ENCODE measurements around the gene OR5K2. TPM values are rescaled to one million over a fixed set of nuclear protein-coding genes. Genes with fewer than 3 reads are reported as not detected.

Gene OR5K2
- not detected for polyA plus RNA-seq (2013, experiment 1 of 4)
- polyA plus RNA-seq (2013, experiment 2 of 4) = not detected
- not detected for polyA plus RNA-seq (2013, experiment 3 of 4)
- polyA plus RNA-seq (2013, experiment 4 of 4) = not detected

DNA sequence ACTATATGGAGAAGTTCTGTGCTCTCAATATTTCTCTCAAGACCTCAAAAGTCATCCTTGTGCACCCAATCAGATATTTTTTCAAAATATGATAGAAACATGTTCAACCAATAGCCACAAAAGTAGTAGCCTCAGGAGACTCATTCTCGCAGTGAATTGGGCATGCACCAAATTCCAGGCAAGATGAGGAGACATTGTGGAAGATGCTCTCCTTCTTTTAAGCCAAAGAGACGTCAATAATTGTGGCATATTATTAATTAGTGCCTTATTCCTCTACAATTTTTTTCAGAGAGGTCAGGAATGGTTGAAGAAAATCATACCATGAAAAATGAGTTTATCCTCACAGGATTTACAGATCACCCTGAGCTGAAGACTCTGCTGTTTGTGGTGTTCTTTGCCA, at the start of gene OR5K2:
Gene OR5K2 (plus strand): TSS at position 301 of the 400 bp plus-strand sequence. CDS start 0 bp downstream, at position 301.
- WGBS, 2 experiments = 100% methylated on average over 1 to 2 of the region's 2 CpGs
- no peaks in the 10 kb centered on the region for H3K27me3 ChIP-seq (ENCODE audit: control insufficient read depth, insufficient read depth, low read length, poor library complexity, severe bottlenecking)
- H3K36me3 ChIP-seq (ENCODE audit: control insufficient read depth, insufficient read depth, low read length) = no peaks in the 10 kb centered on the region
- no peak within 1 kb of the TSS for H3K27ac ChIP-seq (ENCODE audit: insufficient read depth, low read depth, low read length, poor library complexity, severe bottlenecking)
- H3K9me3 ChIP-seq (ENCODE audit: control insufficient read depth, low read length) = no peaks in the 10 kb centered on the region
- H3K4me1 ChIP-seq (ENCODE audit: control insufficient read depth, insufficient read depth, low read length) = no peaks in the 10 kb centered on the region
- H3K4me3 ChIP-seq (ENCODE audit: insufficient read depth, low read depth, low read length) = no peak within 1 kb of the TSS

DNA sequence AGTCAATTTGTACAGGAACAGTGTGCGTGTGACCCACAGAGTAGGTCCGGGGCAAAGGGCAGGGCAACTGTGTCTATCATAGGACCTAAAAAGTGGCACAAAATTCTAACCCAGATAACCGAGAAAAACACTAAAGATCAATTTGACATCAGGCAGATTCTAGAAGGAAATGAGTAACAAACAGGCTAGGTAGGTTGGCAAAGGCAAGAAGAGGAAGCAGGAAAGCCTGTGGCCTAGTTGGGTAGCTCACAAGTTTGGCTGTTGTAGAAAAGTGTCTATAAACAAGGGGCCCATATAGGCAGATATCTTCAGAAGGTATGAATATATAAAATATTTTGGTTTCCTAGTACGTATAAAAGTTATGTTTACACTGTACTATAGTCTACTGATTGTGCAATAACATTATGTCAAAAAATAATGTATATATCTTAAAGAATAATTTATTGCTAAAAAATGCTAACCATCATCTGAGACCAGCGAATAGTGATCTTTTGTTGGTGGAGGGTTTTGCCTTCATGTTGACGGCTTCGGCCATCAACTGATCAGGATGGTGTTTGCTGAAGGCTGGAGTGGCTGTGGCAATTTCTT, 47.8 kb upstream of the OR5K2 start:
- no peaks in the 10 kb centered on the region for H3K36me3 ChIP-seq (ENCODE audit: control insufficient read depth, insufficient read depth, low read length)
- H3K27me3 ChIP-seq (ENCODE audit: control insufficient read depth, insufficient read depth, low read length, poor library complexity, severe bottlenecking) = no peaks in the 10 kb centered on the region
- H3K9me3 ChIP-seq (ENCODE audit: control insufficient read depth, low read length) = no peaks in the 10 kb centered on the region
- no peaks in the 10 kb centered on the region for H3K4me1 ChIP-seq (ENCODE audit: control insufficient read depth, insufficient read depth, low read length)
- no peak overlapping the region for H3K27ac ChIP-seq (ENCODE audit: insufficient read depth, low read depth, low read length, poor library complexity, severe bottlenecking)
- no peak overlapping the region for H3K4me3 ChIP-seq (ENCODE audit: insufficient read depth, low read depth, low read length)
- 94 to 96% methylated on average over 6 of the region's 7 CpGs for WGBS, 2 experiments

GRCh38 chr3:98450372-98450771, 47.1 kb upstream of the OR5K2 start:
- Histone ChIP-seq H3K36me3 (ENCODE audit: control insufficient read depth, insufficient read depth, low read length) (no peaks in the 10 kb centered on the region), H3K9me3 (ENCODE audit: control insufficient read depth, low read length) (no peaks in the 10 kb centered on the region), H3K4me1 (ENCODE audit: control insufficient read depth, insufficient read depth, low read length) (no peaks in the 10 kb centered on the region), H3K27ac (ENCODE audit: insufficient read depth, low read depth, low read length, poor library complexity, severe bottlenecking) (no peak overlapping the region), H3K27me3 (ENCODE audit: control insufficient read depth, insufficient read depth, low read length, poor library complexity, severe bottlenecking) (no peaks in the 10 kb centered on the region), H3K4me3 (ENCODE audit: insufficient read depth, low read depth, low read length) (no peak overlapping the region)
- WGBS, 2 experiments = 92 to 93% methylated on average over 4 of the region's 4 CpGs

DNA sequence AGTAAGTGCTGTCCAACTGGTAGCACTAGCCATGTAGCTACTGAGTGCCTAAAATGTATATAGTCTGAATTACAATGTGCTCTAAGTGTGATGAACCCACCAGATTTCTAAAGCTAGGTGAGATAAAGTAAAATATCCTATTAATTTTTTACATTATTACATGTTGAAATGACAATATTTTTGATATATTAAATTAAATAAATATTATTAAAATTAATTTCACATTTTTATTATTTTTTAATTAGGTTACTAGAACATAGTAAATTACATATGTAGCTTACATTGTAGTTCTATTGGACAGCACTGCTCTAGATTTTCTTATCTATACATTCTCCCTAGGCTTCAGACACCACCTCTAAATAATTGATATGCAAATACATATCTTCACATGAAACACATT, 43.7 kb upstream of the OR5K2 start:
- Histone ChIP-seq H3K27ac (ENCODE audit: insufficient read depth, low read depth, low read length, poor library complexity, severe bottlenecking) (no peak overlapping the region), H3K27me3 (ENCODE audit: control insufficient read depth, insufficient read depth, low read length, poor library complexity, severe bottlenecking) (no peaks in the 10 kb centered on the region), H3K4me1 (ENCODE audit: control insufficient read depth, insufficient read depth, low read length) (no peaks in the 10 kb centered on the region), H3K36me3 (ENCODE audit: control insufficient read depth, insufficient read depth, low read length) (no peaks in the 10 kb centered on the region), H3K4me3 (ENCODE audit: insufficient read depth, low read depth, low read length) (no peak overlapping the region), H3K9me3 (ENCODE audit: control insufficient read depth, low read length) (no peaks in the 10 kb centered on the region)

DNA sequence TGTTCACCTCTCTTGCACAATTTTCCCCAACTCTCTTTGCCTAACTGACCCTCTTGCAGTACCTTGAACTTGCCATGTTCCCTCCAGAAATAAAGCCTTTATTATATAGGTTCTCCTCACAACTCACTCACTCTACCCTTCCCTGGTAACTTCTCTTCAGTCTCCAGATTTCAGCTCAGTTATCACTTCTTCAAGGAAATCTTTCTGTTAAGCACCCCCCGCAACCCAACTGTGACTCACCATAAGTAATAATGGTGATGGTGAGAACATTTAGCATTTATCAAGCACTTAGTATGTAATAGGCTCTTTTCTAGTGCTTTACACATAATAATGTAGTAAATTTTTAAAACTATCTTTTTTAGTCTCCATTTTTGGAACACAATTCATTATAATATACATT, 42.6 kb upstream of the OR5K2 start:
- H3K36me3 ChIP-seq (ENCODE audit: control insufficient read depth, insufficient read depth, low read length) = no peaks in the 10 kb centered on the region
- H3K9me3 ChIP-seq (ENCODE audit: control insufficient read depth, low read length) = no peaks in the 10 kb centered on the region
- no peaks in the 10 kb centered on the region for H3K4me1 ChIP-seq (ENCODE audit: control insufficient read depth, insufficient read depth, low read length)
- no peak overlapping the region for H3K27ac ChIP-seq (ENCODE audit: insufficient read depth, low read depth, low read length, poor library complexity, severe bottlenecking)
- H3K4me3 ChIP-seq (ENCODE audit: insufficient read depth, low read depth, low read length) = no peak overlapping the region
- H3K27me3 ChIP-seq (ENCODE audit: control insufficient read depth, insufficient read depth, low read length, poor library complexity, severe bottlenecking) = no peaks in the 10 kb centered on the region
- no CpG with 5 or more reads among the region's 1 CpG for WGBS, 2 experiments

DNA sequence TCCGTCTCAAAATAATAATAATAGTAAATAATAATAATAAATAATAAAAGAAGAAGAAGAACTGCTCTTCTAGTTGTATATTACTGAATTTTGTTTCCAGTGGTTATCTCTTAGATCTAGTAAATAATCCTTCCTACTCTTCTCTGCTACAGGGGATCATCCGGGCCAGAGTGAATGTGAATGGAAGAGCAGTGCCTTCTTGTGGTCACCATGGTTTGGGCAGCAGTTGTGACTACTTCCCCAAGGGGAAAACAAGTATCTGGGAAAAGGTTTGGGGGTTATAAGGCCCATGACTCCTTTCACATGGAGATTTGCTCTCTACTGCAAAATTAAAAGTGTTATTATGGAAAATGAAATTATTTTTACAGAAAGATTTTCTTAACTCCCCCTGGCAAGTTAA, 39.9 kb upstream of the OR5K2 start:
- Histone ChIP-seq H3K4me3 (ENCODE audit: insufficient read depth, low read depth, low read length) (no peak overlapping the region), H3K9me3 (ENCODE audit: control insufficient read depth, low read length) (no peaks in the 10 kb centered on the region), H3K4me1 (ENCODE audit: control insufficient read depth, insufficient read depth, low read length) (no peaks in the 10 kb centered on the region), H3K27me3 (ENCODE audit: control insufficient read depth, insufficient read depth, low read length, poor library complexity, severe bottlenecking) (no peaks in the 10 kb centered on the region), H3K36me3 (ENCODE audit: control insufficient read depth, insufficient read depth, low read length) (no peaks in the 10 kb centered on the region), H3K27ac (ENCODE audit: insufficient read depth, low read depth, low read length, poor library complexity, severe bottlenecking) (no peak overlapping the region)
- WGBS, 2 experiments = 95 to 100% methylated on average over 1 of the region's 2 CpGs

GRCh38 chr3:98460220-98460619, 37.3 kb upstream of the OR5K2 start:
- no peak overlapping the region for H3K4me3 ChIP-seq (ENCODE audit: insufficient read depth, low read depth, low read length)
- H3K4me1 ChIP-seq (ENCODE audit: control insufficient read depth, insufficient read depth, low read length) = no peaks in the 10 kb centered on the region
- no peaks in the 10 kb centered on the region for H3K9me3 ChIP-seq (ENCODE audit: control insufficient read depth, low read length)
- no peaks in the 10 kb centered on the region for H3K36me3 ChIP-seq (ENCODE audit: control insufficient read depth, insufficient read depth, low read length)
- no peak overlapping the region for H3K27ac ChIP-seq (ENCODE audit: insufficient read depth, low read depth, low read length, poor library complexity, severe bottlenecking)
- no peaks in the 10 kb centered on the region for H3K27me3 ChIP-seq (ENCODE audit: control insufficient read depth, insufficient read depth, low read length, poor library complexity, severe bottlenecking)

DNA sequence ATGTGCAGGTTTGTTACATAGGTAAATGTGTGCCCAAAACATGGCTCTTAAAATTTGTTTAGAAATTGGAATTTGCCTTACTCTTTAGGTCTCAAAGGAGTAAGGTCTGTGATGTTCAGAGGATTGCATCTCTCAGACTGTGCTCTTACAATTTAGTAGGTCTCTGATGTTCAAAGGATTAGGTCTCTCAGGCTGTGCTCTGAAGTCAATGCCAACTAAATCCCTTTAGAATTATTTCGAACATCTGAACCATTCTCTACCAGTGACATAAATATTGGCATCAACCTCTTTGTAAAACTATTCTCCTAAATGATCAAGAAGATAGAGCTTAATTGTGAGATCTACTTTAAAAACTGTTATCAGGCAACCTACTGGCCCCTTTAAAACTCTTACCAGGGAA, 34.6 kb upstream of the OR5K2 start, which contains the start of gene OR5K1:
Gene OR5K1 (plus strand): TSS at position 301 of the 400 bp plus-strand sequence. CDS start 6,376 bp downstream, outside the sequence.
- Histone ChIP-seq H3K4me1 (ENCODE audit: control insufficient read depth, insufficient read depth, low read length) (no peaks in the 10 kb centered on the region), H3K4me3 (ENCODE audit: insufficient read depth, low read depth, low read length) (no peak within 1 kb of the TSS), H3K27me3 (ENCODE audit: control insufficient read depth, insufficient read depth, low read length, poor library complexity, severe bottlenecking) (no peaks in the 10 kb centered on the region), H3K27ac (ENCODE audit: insufficient read depth, low read depth, low read length, poor library complexity, severe bottlenecking) (no peak within 1 kb of the TSS), H3K9me3 (ENCODE audit: control insufficient read depth, low read length) (no peaks in the 10 kb centered on the region), H3K36me3 (ENCODE audit: control insufficient read depth, insufficient read depth, low read length) (no peaks in the 10 kb centered on the region)
- WGBS, 2 experiments = 82 to 100% methylated on average over 1 of the region's 1 CpG

DNA sequence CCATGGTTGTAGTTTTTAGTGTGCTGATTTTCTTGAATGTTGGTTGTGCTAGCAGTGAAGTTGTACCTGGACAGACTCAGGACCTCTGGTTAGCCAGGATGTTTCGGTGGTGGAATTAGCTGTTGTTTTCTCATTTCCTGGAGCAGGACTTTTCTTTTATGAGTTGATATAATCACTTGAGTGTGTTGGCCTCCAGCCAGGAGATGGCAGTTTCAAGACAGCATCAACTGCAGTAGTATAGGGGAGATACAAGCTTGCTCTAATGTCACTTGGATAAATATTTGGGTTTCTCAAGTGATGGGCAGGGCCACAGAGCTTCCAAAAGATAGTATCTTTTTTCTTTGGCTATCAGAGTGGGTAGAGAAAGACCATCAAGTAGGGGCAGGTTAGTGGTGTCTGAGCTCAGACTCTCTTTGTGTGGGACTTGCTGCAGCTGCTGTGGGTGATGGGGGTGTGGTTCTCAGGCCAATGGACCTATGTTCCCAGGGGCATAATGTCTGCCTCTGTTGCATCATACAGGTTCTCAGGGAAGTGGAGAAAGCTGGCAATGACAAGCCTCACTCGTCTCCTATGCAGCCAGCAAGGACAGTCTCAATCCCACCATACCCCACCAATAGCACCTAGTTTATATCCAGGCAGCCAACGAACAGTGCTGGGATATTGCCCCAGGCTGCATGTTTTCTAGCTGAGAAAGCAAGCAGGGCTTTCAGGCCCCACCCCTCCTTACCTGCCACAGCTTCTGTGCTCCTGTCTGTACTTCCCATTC, 14.6 kb upstream of the OR5K2 start:
- Histone ChIP-seq H3K36me3 (ENCODE audit: control insufficient read depth, insufficient read depth, low read length) (no peaks in the 10 kb centered on the region), H3K9me3 (ENCODE audit: control insufficient read depth, low read length) (no peaks in the 10 kb centered on the region), H3K27ac (ENCODE audit: insufficient read depth, low read depth, low read length, poor library complexity, severe bottlenecking) (no peak overlapping the region), H3K4me3 (ENCODE audit: insufficient read depth, low read depth, low read length) (no peak overlapping the region), H3K27me3 (ENCODE audit: control insufficient read depth, insufficient read depth, low read length, poor library complexity, severe bottlenecking) (no peaks in the 10 kb centered on the region), H3K4me1 (ENCODE audit: control insufficient read depth, insufficient read depth, low read length) (no peaks in the 10 kb centered on the region)
- 83 to 87% methylated on average over 3 of the region's 3 CpGs for WGBS, 2 experiments

DNA sequence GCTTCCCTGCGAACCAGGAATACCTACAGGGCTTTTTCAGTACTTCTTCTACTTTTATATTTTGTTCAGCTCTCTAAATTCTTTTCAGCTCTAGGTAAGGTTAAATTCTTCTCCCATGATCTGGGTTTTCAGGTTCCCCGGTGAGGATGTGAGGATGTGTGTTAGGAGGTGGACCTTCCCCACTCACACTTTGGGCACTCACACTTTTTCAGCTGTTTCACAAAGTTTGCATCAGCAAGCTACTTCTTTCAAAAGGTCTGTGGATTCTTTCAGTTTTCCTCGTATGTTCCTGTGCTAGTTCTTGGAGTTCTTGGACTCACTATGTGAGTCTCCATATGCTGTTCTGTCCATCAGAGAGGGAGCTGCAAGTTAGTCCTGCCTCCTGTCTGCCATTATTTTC, 13.9 kb upstream of the OR5K2 start:
- WGBS, 2 experiments = 88 to 89% methylated on average over 2 to 3 of the region's 3 CpGs
- Histone ChIP-seq H3K27me3 (ENCODE audit: control insufficient read depth, insufficient read depth, low read length, poor library complexity, severe bottlenecking) (no peaks in the 10 kb centered on the region), H3K36me3 (ENCODE audit: control insufficient read depth, insufficient read depth, low read length) (no peaks in the 10 kb centered on the region), H3K9me3 (ENCODE audit: control insufficient read depth, low read length) (no peaks in the 10 kb centered on the region), H3K4me1 (ENCODE audit: control insufficient read depth, insufficient read depth, low read length) (no peaks in the 10 kb centered on the region), H3K27ac (ENCODE audit: insufficient read depth, low read depth, low read length, poor library complexity, severe bottlenecking) (no peak overlapping the region), H3K4me3 (ENCODE audit: insufficient read depth, low read depth, low read length) (no peak overlapping the region)

Data from ectodermal cell (in vitro differentiated cells).